ENCODE results near the gene TSPAN9.

The TSPAN9 gene

GRCh38 chr12:3196488-3196887 lies 119.3 kb downstream of the TSPAN9 start:
- H3K4ac ChIP-seq (ENCODE audit: low read depth, low read length): no peak overlapping the region
- H3K18ac ChIP-seq (ENCODE audit: low read length): no peak overlapping the region
- H3K23ac ChIP-seq (ENCODE audit: low read length): no peak overlapping the region
- H3K56ac ChIP-seq (ENCODE audit: low read length): no peak overlapping the region
- no peaks in the 10 kb centered on the region for H3K36me3 ChIP-seq (ENCODE audit: control insufficient read depth, insufficient read depth, low read length)
- peaks cover 6% of the 10 kb centered on the region for H3K27me3 ChIP-seq (ENCODE audit: insufficient read depth, low read length, poor library complexity)
- H4K8ac ChIP-seq (ENCODE audit: low read depth, low read length): no peak overlapping the region
- DNase-seq: no peak
- no peaks in the 10 kb centered on the region for H3K79me1 ChIP-seq (ENCODE audit: low read length)
- WGBS (ENCODE audit: extremely low coverage, insufficient coverage, low lambda C conversion rate): no CpG with 5 or more reads among the region's 1 CpG
- no peak overlapping the region for H2AK5ac ChIP-seq (ENCODE audit: low read length)
- H3K4me2 ChIP-seq (ENCODE audit: low read length): no peak overlapping the region
- H3K4me1 ChIP-seq (ENCODE audit: control insufficient read depth, low read depth, low read length): peaks cover 4% of the 10 kb centered on the region
- no peak overlapping the region for H2BK120ac ChIP-seq (ENCODE audit: low read depth, low read length)
- H2BK15ac ChIP-seq (replicated peaks; ENCODE audit: low read depth): no peak overlapping the region
- H3K9ac ChIP-seq (ENCODE audit: low read length): no peak overlapping the region
- H4K5ac ChIP-seq (ENCODE audit: low read length): no peak overlapping the region
- no peak overlapping the region for H2BK5ac ChIP-seq (ENCODE audit: low read length)
- no peaks in the 10 kb centered on the region for H3K79me2 ChIP-seq (ENCODE audit: control insufficient read depth, insufficient read depth, low read length)
- H3K27ac ChIP-seq (ENCODE audit: low read depth, low read length): no peak overlapping the region
- no peak overlapping the region for H3K4me3 ChIP-seq (ENCODE audit: low read length)

- Histone ChIP-seq H3K9ac (ENCODE audit: low read length) (no peak overlapping the region), H3K4me2 (ENCODE audit: low read length) (no peak overlapping the region), H3K56ac (ENCODE audit: low read length) (no peak overlapping the region), H4K5ac (ENCODE audit: low read length) (no peak overlapping the region), H2BK5ac (ENCODE audit: low read length) (no peak overlapping the region), H3K79me2 (ENCODE audit: control insufficient read depth, insufficient read depth, low read length) (no peaks in the 10 kb centered on the region), H3K4ac (ENCODE audit: low read depth, low read length) (no peak overlapping the region), H2AK5ac (ENCODE audit: low read length) (no peak overlapping the region), H3K36me3 (ENCODE audit: control insufficient read depth, insufficient read depth, low read length) (no peaks in the 10 kb centered on the region), H3K27ac (ENCODE audit: low read depth, low read length) (no peak overlapping the region), H3K4me1 (ENCODE audit: control insufficient read depth, low read depth, low read length) (peaks cover 4% of the 10 kb centered on the region), H2BK15ac (replicated peaks; ENCODE audit: low read depth) (no peak overlapping the region), H3K18ac (ENCODE audit: low read length) (no peak overlapping the region), H4K8ac (ENCODE audit: low read depth, low read length) (no peak overlapping the region), H3K79me1 (ENCODE audit: low read length) (no peaks in the 10 kb centered on the region), H3K23ac (ENCODE audit: low read length) (no peak overlapping the region), H3K4me3 (ENCODE audit: low read length) (no peak overlapping the region), H2BK120ac (ENCODE audit: low read depth, low read length) (no peak overlapping the region), H3K27me3 (ENCODE audit: insufficient read depth, low read length, poor library complexity) (peaks cover 6% of the 10 kb centered on the region)
- no CpG with 5 or more reads among the region's 8 CpGs for WGBS (ENCODE audit: extremely low coverage, insufficient coverage, low lambda C conversion rate)
- no peak for DNase-seq
Observed at GRCh38 chr12:3197131-3197818, 120.1 kb downstream of the TSPAN9 start.

GRCh38 chr12:3199551-3200031 lies 122.4 kb downstream of the TSPAN9 start:
- Histone ChIP-seq H3K79me1 (ENCODE audit: low read length) (no peaks in the 10 kb centered on the region), H3K56ac (ENCODE audit: low read length) (peak overlapping the region; percentile 59), H3K18ac (ENCODE audit: low read length) (no peak overlapping the region), H3K4me2 (ENCODE audit: low read length) (peak overlapping the region; percentile 87), H3K23ac (ENCODE audit: low read length) (no peak overlapping the region), H2BK120ac (ENCODE audit: low read depth, low read length) (no peak overlapping the region), H3K79me2 (ENCODE audit: control insufficient read depth, insufficient read depth, low read length) (no peaks in the 10 kb centered on the region), H2BK15ac (replicated peaks; ENCODE audit: low read depth) (no peak overlapping the region), H3K27me3 (ENCODE audit: insufficient read depth, low read length, poor library complexity) (peaks cover 6% of the 10 kb centered on the region), H4K8ac (ENCODE audit: low read depth, low read length) (no peak overlapping the region), H3K27ac (ENCODE audit: low read depth, low read length) (no peak overlapping the region), H2AK5ac (ENCODE audit: low read length) (no peak overlapping the region), H3K4me3 (ENCODE audit: low read length) (peak overlapping the region; percentile 20), H3K9ac (ENCODE audit: low read length) (peak overlapping the region; percentile 48), H2BK5ac (ENCODE audit: low read length) (no peak overlapping the region), H3K4me1 (ENCODE audit: control insufficient read depth, low read depth, low read length) (peaks cover 4% of the 10 kb centered on the region), H4K5ac (ENCODE audit: low read length) (no peak overlapping the region), H3K36me3 (ENCODE audit: control insufficient read depth, insufficient read depth, low read length) (no peaks in the 10 kb centered on the region), H3K4ac (ENCODE audit: low read depth, low read length) (no peak overlapping the region)
- peak; percentile 52 for DNase-seq
- WGBS (ENCODE audit: extremely low coverage, insufficient coverage, low lambda C conversion rate): no CpG with 5 or more reads among the region's 45 CpGs

GRCh38 chr12:3200032-3200617 lies 122.9 kb downstream of the TSPAN9 start:
- Histone ChIP-seq H3K36me3 (ENCODE audit: control insufficient read depth, insufficient read depth, low read length) (no peaks in the 10 kb centered on the region), H3K27me3 (ENCODE audit: insufficient read depth, low read length, poor library complexity) (peaks cover 6% of the 10 kb centered on the region), H3K9ac (ENCODE audit: low read length) (peak overlapping the region; percentile 65), H3K27ac (ENCODE audit: low read depth, low read length) (no peak overlapping the region), H2BK120ac (ENCODE audit: low read depth, low read length) (no peak overlapping the region), H4K5ac (ENCODE audit: low read length) (no peak overlapping the region), H3K23ac (ENCODE audit: low read length) (no peak overlapping the region), H3K4me3 (ENCODE audit: low read length) (peak overlapping the region; percentile 24), H2AK5ac (ENCODE audit: low read length) (no peak overlapping the region), H4K8ac (ENCODE audit: low read depth, low read length) (no peak overlapping the region), H3K79me2 (ENCODE audit: control insufficient read depth, insufficient read depth, low read length) (no peaks in the 10 kb centered on the region), H3K4me1 (ENCODE audit: control insufficient read depth, low read depth, low read length) (peaks cover 4% of the 10 kb centered on the region), H3K4ac (ENCODE audit: low read depth, low read length) (no peak overlapping the region), H3K79me1 (ENCODE audit: low read length) (no peaks in the 10 kb centered on the region), H2BK15ac (replicated peaks; ENCODE audit: low read depth) (no peak overlapping the region), H2BK5ac (ENCODE audit: low read length) (no peak overlapping the region), H3K56ac (ENCODE audit: low read length) (peak overlapping the region; percentile 62), H3K4me2 (ENCODE audit: low read length) (peak overlapping the region; percentile 87), H3K18ac (ENCODE audit: low read length) (no peak overlapping the region)
- no CpG with 5 or more reads among the region's 49 CpGs for WGBS (ENCODE audit: extremely low coverage, insufficient coverage, low lambda C conversion rate)
- DNase-seq: peak; percentile 94

GRCh38 chr12:3200814-3201233 lies 123.6 kb downstream of the TSPAN9 start:
- Histone ChIP-seq H3K79me1 (ENCODE audit: low read length) (no peaks in the 10 kb centered on the region), H4K5ac (ENCODE audit: low read length) (no peak overlapping the region), H3K27ac (ENCODE audit: low read depth, low read length) (no peak overlapping the region), H2BK5ac (ENCODE audit: low read length) (no peak overlapping the region), H3K27me3 (ENCODE audit: insufficient read depth, low read length, poor library complexity) (peaks cover 6% of the 10 kb centered on the region), H3K4me2 (ENCODE audit: low read length) (peak overlapping the region; percentile 80), H2AK5ac (ENCODE audit: low read length) (no peak overlapping the region), H2BK120ac (ENCODE audit: low read depth, low read length) (no peak overlapping the region), H3K4me3 (ENCODE audit: low read length) (no peak overlapping the region), H4K8ac (ENCODE audit: low read depth, low read length) (no peak overlapping the region), H3K18ac (ENCODE audit: low read length) (no peak overlapping the region), H3K56ac (ENCODE audit: low read length) (peak overlapping the region; percentile 43), H3K23ac (ENCODE audit: low read length) (no peak overlapping the region), H3K4ac (ENCODE audit: low read depth, low read length) (no peak overlapping the region), H3K79me2 (ENCODE audit: control insufficient read depth, insufficient read depth, low read length) (no peaks in the 10 kb centered on the region), H2BK15ac (replicated peaks; ENCODE audit: low read depth) (no peak overlapping the region), H3K9ac (ENCODE audit: low read length) (peak overlapping the region; percentile 65), H3K36me3 (ENCODE audit: control insufficient read depth, insufficient read depth, low read length) (no peaks in the 10 kb centered on the region), H3K4me1 (ENCODE audit: control insufficient read depth, low read depth, low read length) (peaks cover 4% of the 10 kb centered on the region)
- no peak for DNase-seq
- WGBS (ENCODE audit: extremely low coverage, insufficient coverage, low lambda C conversion rate): no CpG with 5 or more reads among the region's 41 CpGs
